Loucy (cell line): ENCODE measurements around the gene GPC5.

Experiments used
- H2AFZ ChIP-seq: fragments of 200-600 bp; sonication (generic); 2 replicates; pipeline ENCODE4 v1.6.0; 2016; ENCODE audit warnings: antibody characterized with exemption, mild to moderate bottlenecking, low read length, moderate library complexity
- H3F3A ChIP-seq: fragments of 200-600 bp; 2 replicates; pipeline ENCODE4 v1.6.0; 2016; ENCODE audit warnings: antibody characterized with exemption, low read depth, mild to moderate bottlenecking
- H3K27me3 ChIP-seq: fragments of 200-600 bp; sonication (generic); 2 replicates; pipeline ENCODE4 v1.6.1; 2014; ENCODE audit warnings: low read length, mild to moderate bottlenecking; ENCODE audit not compliant: insufficient read depth, poor library complexity, severe bottlenecking
- H3K36me3 ChIP-seq: fragments of 200-600 bp; sonication (generic); 2 replicates; pipeline ENCODE4 v1.6.1; 2016; ENCODE audit warnings: low read length; ENCODE audit not compliant: insufficient read depth
- H3K4me1 ChIP-seq: fragments of 200-600 bp; sonication (generic); 2 replicates; pipeline ENCODE4 v1.5.1; 2014; ENCODE audit warnings: low read length, mild to moderate bottlenecking; ENCODE audit not compliant: insufficient read depth, poor library complexity, severe bottlenecking
- H3K4me2 ChIP-seq: fragments of 200-600 bp; sonication (generic); 2 replicates; pipeline ENCODE4 v1.6.0; 2014; ENCODE audit warnings: antibody characterized with exemption, low read length, low read depth, mild to moderate bottlenecking; ENCODE audit not compliant: poor library complexity, severe bottlenecking
- H3K4me3 ChIP-seq: fragments of 200-600 bp; sonication (generic); 2 replicates; pipeline ENCODE4 v1.5.1; 2014; ENCODE audit warnings: low read length, mild to moderate bottlenecking, mixed read lengths; ENCODE audit not compliant: poor library complexity, severe bottlenecking
- H3K79me2 ChIP-seq: fragments of 200-600 bp; sonication (generic); 2 replicates; pipeline ENCODE4 v1.6.1; 2014; ENCODE audit warnings: low read length; ENCODE audit not compliant: insufficient read depth
- H3K9ac ChIP-seq: fragments of 200-600 bp; sonication (generic); 2 replicates; pipeline ENCODE4 v1.6.0; 2014; ENCODE audit warnings: mild to moderate bottlenecking, low read depth, low read length, moderate library complexity; ENCODE audit not compliant: poor library complexity, severe bottlenecking
- H3K9me2 ChIP-seq: fragments of 200-600 bp; sonication (generic); replicated peaks from 2 replicates; pipeline ENCODE4 v1.6.1; 2016; ENCODE audit warnings: low read depth, low read length, mixed read lengths
- H3K9me3 ChIP-seq: fragments of 200-600 bp; sonication (generic); 2 replicates; pipeline ENCODE4 v1.6.1; 2014; ENCODE audit warnings: mild to moderate bottlenecking, antibody characterized with exemption, low read length, low read depth; ENCODE audit not compliant: insufficient read depth
- H4K20me1 ChIP-seq: fragments of 200-600 bp; sonication (generic); 2 replicates; pipeline ENCODE4 v1.6.0; 2014; ENCODE audit warnings: antibody characterized with exemption, low read length, mild to moderate bottlenecking; ENCODE audit not compliant: insufficient read depth, poor library complexity, severe bottlenecking
- EZH2phosphoT487 ChIP-seq: fragments of 200-600 bp; IDR thresholded peaks from 2 replicates; pipeline ENCODE4 v1.6.1; 2018; ENCODE audit warnings: antibody characterized with exemption, mild to moderate bottlenecking, moderate library complexity, borderline replicate concordance
- TF ChIP-seq, protein P1 (sequence below): fragments of 200-600 bp; sonication (generic); conservative IDR thresholded peaks from 2 replicates; pipeline ENCODE4 v1.5.1; 2014; ENCODE audit warnings: mild to moderate bottlenecking, antibody characterized with exemption, low read length

GPC5 gene

DNA sequence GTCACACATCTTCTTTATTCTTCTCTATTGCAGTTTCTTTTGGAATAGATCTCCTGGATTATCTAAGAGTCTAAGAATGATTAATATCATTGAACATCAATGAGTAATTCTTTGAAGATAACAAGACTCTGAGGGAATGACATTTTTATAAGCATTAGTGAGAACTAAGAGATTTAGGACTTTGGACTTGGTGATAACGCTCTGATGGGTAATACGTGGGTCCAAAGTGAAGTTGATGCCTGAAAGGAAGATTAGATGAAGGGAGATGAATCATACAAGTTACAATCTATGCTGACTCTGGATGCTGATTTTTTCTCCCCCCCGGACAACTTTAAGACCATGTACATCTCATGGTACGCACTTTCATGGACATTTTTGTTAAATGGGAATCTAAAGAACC, 364.5 kb downstream of the GPC5 start:
- H3K9me2 ChIP-seq: no peaks in the 10 kb centered on the region
- H3K36me3 ChIP-seq: no peaks in the 10 kb centered on the region
- H3K4me1 ChIP-seq: no peaks in the 10 kb centered on the region
- H3K4me2 ChIP-seq: no peak overlapping the region
- no peak for TF ChIP-seq EZH2phosphoT487
- TF ChIP-seq, protein P1, sequence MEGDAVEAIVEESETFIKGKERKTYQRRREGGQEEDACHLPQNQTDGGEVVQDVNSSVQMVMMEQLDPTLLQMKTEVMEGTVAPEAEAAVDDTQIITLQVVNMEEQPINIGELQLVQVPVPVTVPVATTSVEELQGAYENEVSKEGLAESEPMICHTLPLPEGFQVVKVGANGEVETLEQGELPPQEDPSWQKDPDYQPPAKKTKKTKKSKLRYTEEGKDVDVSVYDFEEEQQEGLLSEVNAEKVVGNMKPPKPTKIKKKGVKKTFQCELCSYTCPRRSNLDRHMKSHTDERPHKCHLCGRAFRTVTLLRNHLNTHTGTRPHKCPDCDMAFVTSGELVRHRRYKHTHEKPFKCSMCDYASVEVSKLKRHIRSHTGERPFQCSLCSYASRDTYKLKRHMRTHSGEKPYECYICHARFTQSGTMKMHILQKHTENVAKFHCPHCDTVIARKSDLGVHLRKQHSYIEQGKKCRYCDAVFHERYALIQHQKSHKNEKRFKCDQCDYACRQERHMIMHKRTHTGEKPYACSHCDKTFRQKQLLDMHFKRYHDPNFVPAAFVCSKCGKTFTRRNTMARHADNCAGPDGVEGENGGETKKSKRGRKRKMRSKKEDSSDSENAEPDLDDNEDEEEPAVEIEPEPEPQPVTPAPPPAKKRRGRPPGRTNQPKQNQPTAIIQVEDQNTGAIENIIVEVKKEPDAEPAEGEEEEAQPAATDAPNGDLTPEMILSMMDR: no peak
- H2AFZ ChIP-seq: no peak overlapping the region
- H3K27me3 ChIP-seq: no peaks in the 10 kb centered on the region
- no peaks in the 10 kb centered on the region for H4K20me1 ChIP-seq
- H3K9me3 ChIP-seq: no peaks in the 10 kb centered on the region
- H3F3A ChIP-seq: no peaks in the 10 kb centered on the region
- no peak overlapping the region for H3K4me3 ChIP-seq
- no peak overlapping the region for H3K9ac ChIP-seq
- no peaks in the 10 kb centered on the region for H3K79me2 ChIP-seq

DNA sequence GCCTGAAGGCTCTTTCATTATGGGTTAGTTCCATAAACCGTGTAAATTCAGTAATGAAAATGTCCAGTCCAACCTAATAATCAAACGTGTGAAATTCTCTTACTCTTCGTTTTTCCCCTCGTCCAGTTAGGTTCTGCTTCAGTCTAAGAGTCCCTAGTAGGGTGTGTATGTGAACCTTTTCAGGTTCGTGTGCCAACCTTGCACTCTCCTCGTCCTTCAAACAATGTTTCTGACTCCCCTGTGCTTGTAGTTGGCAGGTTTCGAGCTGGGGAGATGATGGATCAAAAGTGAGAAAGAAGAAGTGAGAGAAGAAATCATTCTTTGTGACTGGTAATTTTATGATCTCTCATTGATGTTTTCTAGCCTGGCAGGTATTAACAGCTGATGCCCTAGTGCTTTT, 366.1 kb downstream of the GPC5 start:
- H4K20me1 ChIP-seq: no peaks in the 10 kb centered on the region
- no peak for TF ChIP-seq EZH2phosphoT487
- TF ChIP-seq, protein P1: no peak
- no peak overlapping the region for H3K9ac ChIP-seq
- H3K79me2 ChIP-seq: no peaks in the 10 kb centered on the region
- H3K4me3 ChIP-seq: no peak overlapping the region
- no peaks in the 10 kb centered on the region for H3K36me3 ChIP-seq
- no peaks in the 10 kb centered on the region for H3K9me2 ChIP-seq
- H3K4me2 ChIP-seq: no peak overlapping the region
- H2AFZ ChIP-seq: no peak overlapping the region
- no peaks in the 10 kb centered on the region for H3K9me3 ChIP-seq
- H3K27me3 ChIP-seq: no peaks in the 10 kb centered on the region
- no peaks in the 10 kb centered on the region for H3K4me1 ChIP-seq
- no peaks in the 10 kb centered on the region for H3F3A ChIP-seq

DNA sequence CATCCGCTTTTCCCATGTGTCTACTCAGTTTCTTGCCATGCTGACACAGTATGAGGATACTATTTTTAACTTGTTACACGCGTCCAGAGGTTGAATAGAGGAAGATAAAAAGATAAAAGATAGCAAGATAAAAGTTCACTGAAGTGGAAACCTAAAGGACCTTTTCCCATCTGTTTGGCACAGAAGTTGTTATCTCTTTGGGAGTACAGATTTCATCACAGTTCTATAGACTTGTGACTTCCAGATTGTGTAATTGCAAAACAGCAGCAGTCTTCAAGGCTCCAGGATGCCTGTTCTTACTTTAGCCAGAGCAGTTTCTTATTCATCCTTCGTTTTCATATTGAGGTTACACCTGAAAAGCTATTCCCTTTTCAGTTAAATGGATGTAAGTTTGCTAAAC, 369.2 kb downstream of the GPC5 start:
- H3K9me3 ChIP-seq: no peaks in the 10 kb centered on the region
- H4K20me1 ChIP-seq: no peaks in the 10 kb centered on the region
- no peaks in the 10 kb centered on the region for H3K9me2 ChIP-seq
- TF ChIP-seq EZH2phosphoT487: no peak
- TF ChIP-seq, protein P1: no peak
- H2AFZ ChIP-seq: no peak overlapping the region
- H3K4me2 ChIP-seq: no peak overlapping the region
- no peaks in the 10 kb centered on the region for H3K79me2 ChIP-seq
- H3F3A ChIP-seq: no peaks in the 10 kb centered on the region
- no peak overlapping the region for H3K4me3 ChIP-seq
- no peak overlapping the region for H3K9ac ChIP-seq
- no peaks in the 10 kb centered on the region for H3K36me3 ChIP-seq
- H3K4me1 ChIP-seq: no peaks in the 10 kb centered on the region
- H3K27me3 ChIP-seq: no peaks in the 10 kb centered on the region
